Brain microvascular endothelial cell (primary cell): ENCODE results near the gene CHN2.

Source experiments
- DNase-seq: peaks from one replicate; pipeline ENCODE4 v3.0.0-alpha.2; 2020
- H3K27ac ChIP-seq: fragments of 250-450 bp; sonication (Bioruptor Pico); 2 replicates; pipeline ENCODE4 v1.5.1; 2020; ENCODE audit warnings: mild to moderate bottlenecking, moderate library complexity
- H3K27me3 ChIP-seq: fragments of 250-450 bp; sonication (Bioruptor Pico); replicated peaks from 2 replicates; pipeline ENCODE4 v1.5.1; 2020; ENCODE audit warnings: mild to moderate bottlenecking
- H3K36me3 ChIP-seq: fragments of 250-450 bp; sonication (Bioruptor Pico); replicated peaks from 2 replicates; pipeline ENCODE4 v1.5.1; 2020; ENCODE audit warnings: mild to moderate bottlenecking
- H3K4me3 ChIP-seq: 2 replicates; pipeline ENCODE4 v1.5.1; 2011; ENCODE audit warnings: low read depth, mild to moderate bottlenecking, control low read depth, low read length, moderate library complexity
- in situ Hi-C: cut with HindIII; loops from 2 replicates; pipeline ENCODE4 v1.10.0; 2017; ENCODE audit warnings: low sequenced_read_pairs, low pct_ligation_motif_present
- TF ChIP-seq, protein P1 (sequence below): IDR thresholded peaks from 2 replicates; pipeline ENCODE4 v1.5.1; 2011; ENCODE audit warnings: low read depth, mild to moderate bottlenecking, moderate library complexity, low read length, control low read depth, inconsistent platforms; ENCODE audit errors: missing control alignments

Gene CHN2

DNA sequence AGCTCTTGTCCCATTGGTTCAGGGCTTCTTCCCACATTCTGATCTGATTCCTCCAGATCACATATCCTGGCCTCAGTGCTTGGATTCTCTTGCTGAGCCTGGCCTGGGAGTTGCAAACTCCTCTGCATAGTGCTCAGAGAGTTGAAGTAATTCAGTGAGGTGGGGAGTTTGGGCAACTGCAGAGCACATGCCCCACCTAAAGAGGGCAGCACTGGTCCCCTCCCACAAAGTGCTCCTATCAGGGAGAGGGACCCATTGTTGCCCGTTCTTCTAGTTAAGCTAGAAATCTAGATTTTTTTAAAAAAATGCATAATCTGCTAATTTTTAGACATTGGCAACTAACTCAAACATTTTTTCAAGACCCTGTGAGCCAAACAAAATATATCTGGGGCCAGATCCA lies 45.1 kb downstream of the CHN2 start:
- in situ Hi-C loops, result no loop called here
- Histone ChIP-seq H3K4me3 (no peak overlapping the region), H3K27ac (no peak overlapping the region), H3K27me3 (peaks cover 2% of the 10 kb centered on the region), H3K36me3 (no peaks in the 10 kb centered on the region)
- DNase-seq, result no peak
- TF ChIP-seq, protein P1, sequence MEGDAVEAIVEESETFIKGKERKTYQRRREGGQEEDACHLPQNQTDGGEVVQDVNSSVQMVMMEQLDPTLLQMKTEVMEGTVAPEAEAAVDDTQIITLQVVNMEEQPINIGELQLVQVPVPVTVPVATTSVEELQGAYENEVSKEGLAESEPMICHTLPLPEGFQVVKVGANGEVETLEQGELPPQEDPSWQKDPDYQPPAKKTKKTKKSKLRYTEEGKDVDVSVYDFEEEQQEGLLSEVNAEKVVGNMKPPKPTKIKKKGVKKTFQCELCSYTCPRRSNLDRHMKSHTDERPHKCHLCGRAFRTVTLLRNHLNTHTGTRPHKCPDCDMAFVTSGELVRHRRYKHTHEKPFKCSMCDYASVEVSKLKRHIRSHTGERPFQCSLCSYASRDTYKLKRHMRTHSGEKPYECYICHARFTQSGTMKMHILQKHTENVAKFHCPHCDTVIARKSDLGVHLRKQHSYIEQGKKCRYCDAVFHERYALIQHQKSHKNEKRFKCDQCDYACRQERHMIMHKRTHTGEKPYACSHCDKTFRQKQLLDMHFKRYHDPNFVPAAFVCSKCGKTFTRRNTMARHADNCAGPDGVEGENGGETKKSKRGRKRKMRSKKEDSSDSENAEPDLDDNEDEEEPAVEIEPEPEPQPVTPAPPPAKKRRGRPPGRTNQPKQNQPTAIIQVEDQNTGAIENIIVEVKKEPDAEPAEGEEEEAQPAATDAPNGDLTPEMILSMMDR, result peak; percentile 42

DNA sequence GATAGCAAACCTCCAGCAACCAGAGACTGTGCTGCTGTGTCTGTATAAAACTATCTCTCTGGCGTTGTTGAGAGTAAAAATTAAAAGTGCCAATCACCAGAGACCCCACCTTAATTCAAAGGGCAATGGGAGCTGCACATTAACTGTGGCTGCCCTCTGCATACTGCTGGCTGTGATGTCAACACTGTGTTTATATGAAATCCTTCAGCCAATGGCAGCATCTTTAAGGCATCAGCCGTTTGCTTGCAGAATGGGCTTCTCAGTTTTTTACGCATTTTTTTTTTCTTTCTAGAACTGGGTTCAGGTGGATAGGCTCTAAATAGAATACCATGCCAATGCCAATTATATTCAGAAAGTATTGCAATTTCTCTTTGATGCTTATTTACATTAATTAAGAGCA lies 47.7 kb downstream of the CHN2 start:
- TF ChIP-seq, protein P1, result no peak
- H3K27me3 ChIP-seq, result no peaks in the 10 kb centered on the region
- no peak overlapping the region for H3K4me3 ChIP-seq
- no peaks in the 10 kb centered on the region for H3K36me3 ChIP-seq
- DNase-seq, result no peak
- H3K27ac ChIP-seq, result no peak overlapping the region
- in situ Hi-C loops, result no loop called here

DNA sequence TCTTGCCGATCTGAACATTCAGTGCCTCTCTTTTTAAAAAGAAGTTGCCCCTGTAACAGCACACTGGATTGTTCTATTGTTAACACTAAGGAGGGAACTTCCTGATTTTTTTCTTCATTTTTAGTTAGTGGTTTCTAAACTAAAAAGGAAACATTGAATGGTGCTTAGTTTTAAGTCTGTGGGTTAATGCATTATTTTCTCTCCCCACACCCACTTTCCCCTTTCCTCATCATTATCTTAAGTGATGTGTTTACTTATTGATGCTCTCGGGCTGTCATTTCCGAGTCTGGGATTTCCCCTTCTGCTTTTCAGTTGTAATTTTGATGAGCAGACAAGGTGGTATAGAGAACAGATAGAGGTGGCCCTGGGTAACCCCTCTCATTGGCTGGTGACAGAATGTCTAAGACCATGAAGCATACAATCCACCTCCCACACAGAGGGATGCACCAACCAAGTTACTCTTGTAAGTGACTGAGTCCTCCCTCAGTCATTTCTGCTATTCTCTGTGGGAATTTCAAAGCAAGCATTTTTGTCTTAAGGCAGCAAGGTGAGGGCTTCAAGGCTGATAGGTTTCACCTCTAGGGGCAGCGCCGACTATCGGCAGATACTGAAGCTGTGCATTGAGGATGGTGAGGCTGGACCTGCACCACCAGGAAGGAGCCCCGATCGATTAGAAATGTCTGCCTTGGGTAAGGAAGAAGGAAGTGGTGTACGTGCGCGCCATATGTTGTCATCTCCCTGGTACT lies 49.5 kb downstream of the CHN2 start:
- Histone ChIP-seq H3K27me3 (no peaks in the 10 kb centered on the region), H3K4me3 (no peak overlapping the region), H3K27ac (no peak overlapping the region), H3K36me3 (no peaks in the 10 kb centered on the region)
- DNase-seq, result no peak
- in situ Hi-C loops, result no loop called here
- TF ChIP-seq, protein P1, result peak; percentile 11

DNA sequence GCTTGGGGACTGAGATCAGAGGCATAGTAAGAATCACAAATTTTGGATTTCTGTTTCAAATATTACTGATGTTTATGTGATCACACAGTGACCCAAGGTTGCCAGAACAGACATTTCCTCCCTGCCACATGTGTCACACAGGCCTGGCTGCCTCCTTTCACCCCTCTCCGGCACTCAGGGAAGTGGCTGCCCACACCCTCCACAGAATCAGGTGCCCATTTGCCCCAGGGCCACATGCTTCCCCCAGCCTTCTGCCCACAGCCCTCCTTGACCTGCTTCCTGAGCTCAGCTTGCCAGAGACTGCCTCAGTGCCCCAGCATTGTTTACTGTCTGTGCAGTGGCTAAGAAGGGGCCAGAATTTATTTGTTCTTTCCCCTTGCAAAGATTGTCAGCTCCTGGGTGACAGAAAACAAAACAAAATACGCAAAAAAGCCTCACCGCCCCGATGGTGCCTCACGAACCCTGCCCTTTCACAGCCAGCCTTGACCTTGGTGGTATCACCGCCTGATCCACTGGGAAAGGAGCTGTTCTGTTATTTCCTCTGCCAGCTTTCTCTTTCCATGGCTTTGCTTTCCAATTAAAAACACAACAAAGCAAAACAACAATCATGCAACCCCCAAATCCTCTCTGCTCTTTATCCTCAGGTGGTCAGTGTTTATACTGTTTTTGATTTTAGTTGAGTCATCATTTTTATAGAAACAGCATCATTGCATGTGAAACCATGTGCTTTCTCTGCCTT lies 52.8 kb downstream of the CHN2 start:
- H3K4me3 ChIP-seq, result no peak overlapping the region
- DNase-seq, result no peak
- H3K27ac ChIP-seq, result no peak overlapping the region
- H3K36me3 ChIP-seq, result no peaks in the 10 kb centered on the region
- TF ChIP-seq, protein P1, result no peak
- no peaks in the 10 kb centered on the region for H3K27me3 ChIP-seq
- in situ Hi-C loops, result no loop called here

DNA sequence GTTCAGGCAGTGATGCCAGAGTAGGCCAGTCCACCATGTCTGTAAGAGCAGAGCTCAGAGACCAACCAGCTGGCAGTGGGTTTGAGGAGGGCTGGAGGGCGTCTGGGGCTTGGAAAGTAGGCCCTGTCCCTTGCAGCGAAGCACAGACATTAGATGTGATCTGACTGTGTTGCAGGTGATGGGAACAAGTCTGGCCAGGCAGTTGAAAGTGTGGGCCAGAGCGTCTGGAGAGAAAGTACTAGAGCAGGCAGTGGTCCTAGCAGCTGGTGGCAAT lies 53.3 kb downstream of the CHN2 start:
- no peak for DNase-seq
- no peak overlapping the region for H3K4me3 ChIP-seq
- TF ChIP-seq, protein P1, result no peak
- no peaks in the 10 kb centered on the region for H3K36me3 ChIP-seq
- no peak overlapping the region for H3K27ac ChIP-seq
- in situ Hi-C loops, result no loop called here
- H3K27me3 ChIP-seq, result no peaks in the 10 kb centered on the region
